DLD1 (cell line): Measurements from ENCODE around the gene HSD17B1.

Source experiments
- in situ Hi-C: cut with HindIII; loops from 2 replicates; pipeline ENCODE4 v1.10.0; 2017; ENCODE audit warnings: low sequenced_read_pairs

Gene HSD17B1

GRCh38 chr17:42564815-42565522 is 12.2 kb downstream of the HSD17B1 start:
- in situ Hi-C loops = no loop called here

- in situ Hi-C loops = no loop called here
These were observed 12.9 kb downstream of the HSD17B1 start for GRCh38 chr17:42565523-42566214.

DNA sequence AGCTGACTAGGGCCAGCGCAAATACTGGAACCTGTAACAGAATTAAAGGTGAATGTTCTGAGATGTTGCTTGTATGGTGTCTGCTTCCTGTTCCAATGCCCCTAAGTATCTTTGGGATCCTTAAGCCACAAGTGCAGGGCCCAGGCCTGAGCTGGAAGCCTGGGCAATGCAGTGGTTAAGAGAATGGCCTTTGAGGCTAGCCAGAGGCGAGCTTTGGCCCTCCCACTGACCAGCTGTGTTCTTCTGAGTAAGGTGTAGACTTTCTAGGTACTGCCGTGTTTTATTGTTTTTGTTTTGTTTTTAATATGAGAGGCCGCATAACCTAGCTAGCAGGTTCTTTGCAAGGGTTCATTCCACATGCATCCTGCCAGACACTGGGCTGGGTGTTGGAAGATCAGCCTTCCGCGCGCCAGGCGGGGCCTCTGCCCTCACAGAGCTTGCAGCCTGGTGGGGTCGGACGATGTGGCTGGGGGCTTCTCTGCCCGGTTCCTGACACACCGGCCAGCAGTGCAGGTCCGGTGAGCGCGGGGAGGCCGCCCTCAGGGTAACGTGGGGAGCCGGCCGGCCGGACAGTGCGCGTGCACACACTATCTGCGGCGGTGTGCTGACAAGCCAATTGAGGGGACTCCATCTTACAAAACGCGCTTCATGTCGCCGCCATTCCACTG is 13.6 kb downstream of the HSD17B1 start:
- in situ Hi-C loops = no loop called here

GRCh38 chr17:42566883-42567573 is 14.3 kb downstream of the HSD17B1 start, which contains the start of gene MLX:
MLX (plus strand) TSS chr17:42567100; CDS start chr17:42567125, 25 bp downstream.
- in situ Hi-C loops = no loop called here

- in situ Hi-C loops = no loop called here
These were observed 15.8 kb downstream of the HSD17B1 start for GRCh38 chr17:42568341-42569111.

DNA sequence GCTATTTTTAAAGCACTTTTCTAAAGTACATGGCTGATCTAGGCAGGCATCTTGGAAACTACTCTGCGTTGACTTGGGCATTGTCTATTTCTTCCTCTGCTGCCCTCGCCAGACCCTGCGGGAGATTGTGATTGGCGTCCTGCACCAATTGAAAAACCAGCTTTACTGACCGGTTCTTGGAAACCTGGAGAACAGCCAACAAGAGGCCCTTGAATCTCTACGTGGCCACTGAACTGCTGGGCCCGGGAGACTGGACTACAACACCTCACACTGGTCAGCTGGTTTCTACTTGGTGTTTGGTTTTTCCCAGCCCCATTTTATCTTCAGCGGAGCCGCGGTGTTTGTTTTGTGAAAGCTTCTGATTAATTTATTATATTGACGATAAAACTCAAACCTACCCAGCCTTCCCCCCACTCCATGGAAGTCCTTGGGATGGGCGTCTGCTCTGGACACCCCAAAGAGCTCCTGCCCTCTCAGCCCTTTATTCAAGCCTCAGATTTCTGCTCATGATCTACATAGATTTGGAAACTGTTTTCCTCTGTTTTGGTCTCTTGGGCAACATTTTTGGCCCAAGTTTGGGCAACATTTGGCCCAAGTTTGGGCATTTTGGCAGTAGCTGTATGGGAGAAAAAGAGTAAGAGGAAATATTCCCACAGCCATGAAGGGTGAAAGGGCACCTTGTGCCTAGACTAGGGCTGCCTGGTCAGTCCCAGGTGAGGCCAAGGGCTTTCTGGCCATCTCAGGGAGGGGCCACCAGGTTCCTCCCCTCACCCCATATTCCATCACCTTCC is 18.9 kb downstream of the HSD17B1 start:
- in situ Hi-C loops = no loop called here

GRCh38 chr17:42573095-42573494 is 20.4 kb downstream of the HSD17B1 start:
- in situ Hi-C loops = no loop called here

- in situ Hi-C loops = no loop called here
These were observed 21.7 kb downstream of the HSD17B1 start for GRCh38 chr17:42574463-42574862.

GRCh38 chr17:42577140-42577531 is 24.4 kb downstream of the HSD17B1 start:
- in situ Hi-C loops = no loop called here

GRCh38 chr17:42577532-42578281 is 25.0 kb downstream of the HSD17B1 start, which contains the start of gene PSMC3IP:
PSMC3IP (minus strand) TSS chr17:42577729; CDS start chr17:42577686, 43 bp downstream.
- in situ Hi-C loops = no loop called here

DNA sequence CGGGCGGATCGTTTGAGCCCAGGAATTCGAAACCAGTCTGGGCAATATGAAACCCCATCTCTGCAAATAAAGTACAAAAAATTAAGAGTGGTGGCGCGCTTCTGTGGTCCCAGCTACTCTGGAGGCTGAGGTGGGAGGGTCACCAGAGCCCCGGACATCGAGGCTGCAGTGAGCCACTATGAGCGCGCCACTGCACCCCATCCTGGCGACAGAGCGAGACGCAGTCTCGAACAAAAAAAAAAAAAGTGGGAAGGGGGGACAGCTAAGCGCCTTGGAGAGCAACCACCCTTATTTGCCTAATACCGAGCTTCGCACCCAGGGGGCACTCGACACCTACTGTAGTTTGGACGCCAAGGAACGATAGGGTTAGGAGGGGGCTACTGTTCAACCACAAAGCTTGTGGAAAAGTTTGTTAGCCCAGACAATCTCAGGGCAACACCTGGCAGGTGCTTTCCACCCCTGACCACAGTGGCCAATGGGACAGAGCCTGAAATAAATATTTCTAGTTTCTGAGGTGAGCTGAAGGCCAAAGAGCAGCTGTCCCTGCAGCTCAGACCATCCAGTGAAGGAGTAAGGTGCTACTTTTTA is 25.7 kb downstream of the HSD17B1 start:
- in situ Hi-C loops = no loop called here

DNA sequence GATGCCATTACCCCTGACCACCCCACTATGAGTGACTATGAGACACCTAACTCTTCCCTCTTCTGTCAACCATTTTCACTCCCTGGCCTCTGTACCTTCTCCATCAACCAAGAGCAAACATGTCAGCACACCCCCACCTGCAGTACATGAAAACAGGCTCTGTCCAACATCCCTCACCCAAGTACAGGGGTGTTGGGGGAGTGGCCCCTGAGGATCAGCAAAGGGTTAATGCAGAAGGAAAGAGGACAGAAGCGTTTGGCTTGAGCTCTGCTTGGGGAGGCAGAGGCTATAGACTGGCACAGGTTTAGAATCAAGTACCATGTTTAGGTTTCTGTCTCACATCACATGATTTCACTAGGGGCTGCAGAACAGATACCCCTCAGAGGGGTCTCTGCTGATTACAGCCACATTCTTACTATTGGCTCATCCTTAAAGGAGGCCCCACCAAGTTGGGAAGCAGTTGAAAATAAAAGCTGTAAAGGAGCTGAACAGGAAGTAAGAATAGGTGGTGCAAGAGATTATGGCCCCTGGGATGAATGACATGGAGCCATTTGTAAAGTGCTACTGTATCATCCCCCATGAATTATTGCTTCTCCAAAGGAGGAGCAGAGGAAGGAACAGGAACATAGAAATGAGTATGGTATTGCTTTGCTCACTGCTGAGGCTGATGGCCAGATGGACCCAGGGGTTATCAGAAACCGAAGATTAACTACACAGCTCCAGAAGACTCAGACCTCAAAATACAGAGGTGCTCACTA is 27.2 kb downstream of the HSD17B1 start:
- in situ Hi-C loops = no loop called here

GRCh38 chr17:42581744-42582270 is 29.1 kb downstream of the HSD17B1 start:
- in situ Hi-C loops = no loop called here

DNA sequence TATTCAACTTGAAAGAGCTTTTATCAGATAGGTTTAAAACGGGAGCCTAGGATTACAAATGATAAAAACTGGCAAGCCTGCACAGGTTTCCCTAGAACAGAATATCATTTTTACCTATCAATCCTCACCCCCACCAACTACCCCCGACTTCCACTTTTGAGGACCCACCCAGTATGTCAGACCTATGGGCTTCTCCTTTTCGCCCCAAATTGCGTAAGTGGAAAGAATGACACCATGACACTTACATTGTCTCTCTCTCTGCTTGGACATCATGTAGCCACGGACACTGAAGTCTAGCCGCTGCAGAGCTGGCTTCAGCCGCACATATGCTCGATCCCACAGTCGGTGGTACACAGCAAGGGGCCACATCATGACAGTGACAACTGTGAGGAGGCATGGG is 32.2 kb downstream of the HSD17B1 start:
- in situ Hi-C loops = no loop called here

DNA sequence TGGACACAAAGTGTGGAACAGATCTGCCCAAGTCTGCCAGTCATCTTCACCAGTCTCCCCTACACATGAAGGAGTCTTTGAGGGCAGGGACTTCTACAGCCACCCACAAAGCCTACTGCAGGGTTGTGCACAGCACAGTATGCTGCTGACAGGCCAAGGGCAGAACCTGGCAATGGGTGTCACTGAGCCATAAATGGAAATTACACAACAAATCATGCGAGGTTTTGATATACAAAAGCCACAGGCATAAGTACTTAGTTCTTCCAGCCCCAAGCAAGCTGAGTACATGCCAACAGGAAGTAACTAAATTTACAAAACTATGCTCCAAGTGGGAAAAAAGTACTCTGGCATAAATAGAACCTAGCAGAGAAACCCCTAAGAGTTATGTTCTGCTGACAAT is 32.6 kb downstream of the HSD17B1 start:
- in situ Hi-C loops = no loop called here

- in situ Hi-C loops = no loop called here
These were observed 33.9 kb downstream of the HSD17B1 start for GRCh38 chr17:42586514-42587230.

- in situ Hi-C loops = no loop called here
These were observed 38.2 kb downstream of the HSD17B1 start for GRCh38 chr17:42590886-42591285.
